Measurements from ENCODE around the gene PPIE. TPM values are rescaled to one million over a fixed set of nuclear protein-coding genes. Genes with fewer than 3 reads are reported as not detected.

The PPIE gene
- polyA plus RNA-seq, 1 donor (not counting 4 experiments of a cell fraction or from before 2014, with no cell fraction given) = 60.6 TPM

DNA sequence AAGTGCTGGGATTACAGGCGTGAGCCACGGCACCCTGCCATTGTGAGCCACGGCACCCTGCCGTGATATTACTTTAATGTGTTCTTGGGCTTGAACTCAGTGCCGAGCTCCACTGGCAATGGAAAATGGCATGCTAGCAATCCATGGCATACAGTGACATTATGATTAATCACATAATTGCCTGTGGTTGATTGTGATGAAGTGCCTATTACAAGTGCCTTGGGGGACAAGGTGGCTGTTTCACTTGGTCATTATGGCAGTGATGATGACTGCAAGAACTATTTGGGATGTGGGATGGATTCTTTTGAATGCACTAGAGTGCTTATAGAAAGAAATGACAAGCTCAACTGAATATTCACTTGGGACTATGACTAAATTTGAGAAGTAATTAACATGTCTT lies 25.1 kb upstream of the PPIE start:
- Histone ChIP-seq H3K4me3 (ENCODE audit: control insufficient read depth in 2 of 3, extremely low read depth in 1 of 3, insufficient read depth in 2 of 3, low read depth in 1 of 3, low read length in 3 of 3) (no peak overlapping the region), H3K36me3 (ENCODE audit: control insufficient read depth in 2 of 2, extremely low read depth in 1 of 2, insufficient read depth in 2 of 2, low read length in 2 of 2) (no peaks in the 10 kb centered on the region), H3K27me3 (ENCODE audit: control insufficient read depth, extremely low read depth, insufficient read depth, low read length) (peaks cover 8% of the 10 kb centered on the region), H3K9me1 (ENCODE audit: control insufficient read depth, extremely low read depth, insufficient read depth, low read length) (no peaks in the 10 kb centered on the region), H3K9ac (ENCODE audit: control insufficient read depth, extremely low read depth, insufficient read depth, low read length) (no peak overlapping the region), H3K4me2 (ENCODE audit: control insufficient read depth, extremely low read depth, insufficient read depth, low read depth, low read length) (no peak overlapping the region), H3K79me2 (ENCODE audit: control insufficient read depth, insufficient read depth, low read length) (no peaks in the 10 kb centered on the region), H3K9me3 (ENCODE audit: control insufficient read depth, low read depth, low read length) (no peaks in the 10 kb centered on the region), H2AFZ (ENCODE audit: control insufficient read depth, low read length) (no peak overlapping the region), H4K20me1 (ENCODE audit: control insufficient read depth, extremely low read depth, insufficient read depth, low read length) (no peaks in the 10 kb centered on the region), H3K4me1 (ENCODE audit: control insufficient read depth, extremely low read depth, insufficient read depth, low read length) (no peaks in the 10 kb centered on the region), H3K27ac (ENCODE audit: control insufficient read depth, insufficient read depth, low read length) (no peak overlapping the region)
- no peak for DNase-seq (ENCODE audit: low read depth, low spot score)
- FAIRE-seq = no peak
- no peak for TF ChIP-seq CTCF (optimal IDR thresholded peaks at IDR 0.05 in 1 of 3, IDR thresholded peaks at IDR 0.05 in 1 of 3, conservative IDR thresholded peaks at IDR 0.05 in 1 of 3; ENCODE audit: extremely low read depth in 1 of 3, insufficient read depth in 2 of 3, low read length in 3 of 3)
- TF ChIP-seq EZH2 (IDR thresholded peaks at IDR 0.05; ENCODE audit: low read length) = no peak
- dilution Hi-C loops (cut with MboI; ENCODE audit: extremely low pct_ligation_motif_present, low sequenced_read_pairs) = no loop called here

- H3K4me1 ChIP-seq (ENCODE audit: control insufficient read depth, extremely low read depth, insufficient read depth, low read length) = peaks cover 4% of the 10 kb centered on the region
- no peaks in the 10 kb centered on the region for H4K20me1 ChIP-seq (ENCODE audit: control insufficient read depth, extremely low read depth, insufficient read depth, low read length)
- FAIRE-seq (no peak), DNase-seq (ENCODE audit: low read depth, low spot score) (no peak)
- no peak for TF ChIP-seq EZH2 (IDR thresholded peaks at IDR 0.05; ENCODE audit: low read length)
- no peak for TF ChIP-seq CTCF (optimal IDR thresholded peaks at IDR 0.05 in 1 of 3, IDR thresholded peaks at IDR 0.05 in 1 of 3, conservative IDR thresholded peaks at IDR 0.05 in 1 of 3; ENCODE audit: extremely low read depth in 1 of 3, insufficient read depth in 2 of 3, low read length in 3 of 3)
- no peaks in the 10 kb centered on the region for H3K9me3 ChIP-seq (ENCODE audit: control insufficient read depth, low read depth, low read length)
- H3K9me1 ChIP-seq (ENCODE audit: control insufficient read depth, extremely low read depth, insufficient read depth, low read length) = no peaks in the 10 kb centered on the region
- no peaks in the 10 kb centered on the region for H3K36me3 ChIP-seq (ENCODE audit: control insufficient read depth in 2 of 2, extremely low read depth in 1 of 2, insufficient read depth in 2 of 2, low read length in 2 of 2)
- H3K9ac ChIP-seq (ENCODE audit: control insufficient read depth, extremely low read depth, insufficient read depth, low read length) = no peak overlapping the region
- dilution Hi-C loops (cut with MboI; ENCODE audit: extremely low pct_ligation_motif_present, low sequenced_read_pairs) = no loop called here
- H2AFZ ChIP-seq (ENCODE audit: control insufficient read depth, low read length) = no peak overlapping the region
- no peaks in the 10 kb centered on the region for H3K79me2 ChIP-seq (ENCODE audit: control insufficient read depth, insufficient read depth, low read length)
- H3K4me2 ChIP-seq (ENCODE audit: control insufficient read depth, extremely low read depth, insufficient read depth, low read depth, low read length) = no peak overlapping the region
- no peak overlapping the region for H3K4me3 ChIP-seq (ENCODE audit: control insufficient read depth in 2 of 3, extremely low read depth in 1 of 3, insufficient read depth in 2 of 3, low read depth in 1 of 3, low read length in 3 of 3)
- no peak overlapping the region for H3K27ac ChIP-seq (ENCODE audit: control insufficient read depth, insufficient read depth, low read length)
- H3K27me3 ChIP-seq (ENCODE audit: control insufficient read depth, extremely low read depth, insufficient read depth, low read length) = peaks cover 8% of the 10 kb centered on the region
Observed at GRCh38 chr1:39717809-39718208, 20.9 kb upstream of the PPIE start.
